Progenitor cell of endocrine pancreas (in vitro differentiated cells): ENCODE data around the gene SEPTIN10. TPM values are rescaled to one million over a fixed set of nuclear protein-coding genes. Genes with fewer than 3 reads are reported as not detected.

Experiments
- DNase-seq: peaks from one replicate; pipeline ENCODE4 v3.0.0; 2021; ENCODE audit warnings: low spot score; ENCODE audit not compliant: unreplicated experiment
- H3K27ac Mint-ChIP-seq: 2 replicates; pipeline ENCODE4 v1.8.0; 2021; ENCODE audit warnings: mild to moderate bottlenecking, moderate library complexity, mixed read lengths
- H3K27me3 Mint-ChIP-seq: 2 replicates; pipeline ENCODE4 v1.8.0; 2021; ENCODE audit warnings: mixed read lengths
- H3K36me3 Mint-ChIP-seq: 2 replicates; pipeline ENCODE4 v1.8.0; 2022; ENCODE audit warnings: mixed read lengths; ENCODE audit not compliant: insufficient read depth
- H3K4me1 Mint-ChIP-seq: 2 replicates; pipeline ENCODE4 v1.8.0; 2021; ENCODE audit warnings: low read depth, mixed read lengths
- H3K4me3 Mint-ChIP-seq: 2 replicates; pipeline ENCODE4 v1.8.0; 2021; ENCODE audit warnings: low read depth, mild to moderate bottlenecking, moderate library complexity, mixed read lengths
- H3K9me3 Mint-ChIP-seq: 2 replicates; pipeline ENCODE4 v1.8.0; 2021; ENCODE audit warnings: low read depth, mixed read lengths
- total RNA-seq: library from RNA; stranded (reverse); gene quantifications from 2 replicates; pipeline ENCODE4 v1.2.1, GENCODE V29; 2021
- TF ChIP-seq, protein P1 (sequence below): fragments of 200-600 bp; sonication (generic); IDR thresholded peaks from one replicate; pipeline ENCODE4 v1.5.0; 2021; ENCODE audit warnings: antibody characterized with exemption, mild to moderate bottlenecking; ENCODE audit not compliant: unreplicated experiment

Gene SEPTIN10
- total RNA-seq, 1 donor from 2014 or later = 67.5 TPM

DNA sequence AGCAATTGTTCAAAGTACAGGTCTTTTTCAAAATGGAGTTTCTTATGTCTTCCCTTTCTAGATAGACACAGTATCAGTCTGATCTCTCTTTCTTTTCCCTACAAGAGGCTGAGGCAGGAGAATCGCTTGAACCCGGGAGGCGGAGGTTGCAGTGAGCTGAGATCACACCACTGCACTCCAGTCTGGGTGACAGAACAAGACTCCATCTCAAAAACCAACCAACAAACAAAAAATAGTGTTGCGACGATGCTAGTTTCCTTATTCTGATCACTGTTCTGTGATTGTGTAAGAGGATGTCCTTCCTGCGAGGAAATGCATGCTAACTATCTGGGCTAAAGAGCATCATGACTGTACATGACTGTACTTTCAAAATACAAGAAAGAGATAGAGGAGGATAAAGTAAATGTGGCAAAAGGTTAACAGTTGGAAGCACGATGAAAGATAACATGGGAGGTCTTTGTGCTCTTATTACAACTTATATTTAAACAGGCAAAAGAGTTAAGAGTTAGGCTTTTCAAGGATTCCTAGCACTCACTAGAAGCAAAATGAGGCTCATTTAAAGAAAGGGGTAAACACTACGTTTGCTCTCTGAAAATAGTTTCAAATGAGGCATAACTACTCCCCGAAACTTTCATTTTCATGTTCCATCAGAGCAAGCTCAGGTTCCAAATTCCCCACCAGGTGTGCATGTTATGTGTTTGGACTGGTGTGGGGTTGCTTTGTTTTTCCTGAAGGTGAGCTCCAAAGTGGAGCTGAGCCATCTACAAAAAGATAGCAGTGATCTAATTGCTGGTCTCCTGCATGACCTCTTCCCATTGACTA lies 24.2 kb upstream of the SEPTIN10 start:
- no peaks in the 10 kb centered on the region for H3K27me3 Mint-ChIP-seq
- H3K4me1 Mint-ChIP-seq = peaks cover 19% of the 10 kb centered on the region
- no peaks in the 10 kb centered on the region for H3K9me3 Mint-ChIP-seq
- H3K27ac Mint-ChIP-seq = no peak overlapping the region
- no peaks in the 10 kb centered on the region for H3K36me3 Mint-ChIP-seq
- H3K4me3 Mint-ChIP-seq = no peak overlapping the region
- TF ChIP-seq, protein P1, sequence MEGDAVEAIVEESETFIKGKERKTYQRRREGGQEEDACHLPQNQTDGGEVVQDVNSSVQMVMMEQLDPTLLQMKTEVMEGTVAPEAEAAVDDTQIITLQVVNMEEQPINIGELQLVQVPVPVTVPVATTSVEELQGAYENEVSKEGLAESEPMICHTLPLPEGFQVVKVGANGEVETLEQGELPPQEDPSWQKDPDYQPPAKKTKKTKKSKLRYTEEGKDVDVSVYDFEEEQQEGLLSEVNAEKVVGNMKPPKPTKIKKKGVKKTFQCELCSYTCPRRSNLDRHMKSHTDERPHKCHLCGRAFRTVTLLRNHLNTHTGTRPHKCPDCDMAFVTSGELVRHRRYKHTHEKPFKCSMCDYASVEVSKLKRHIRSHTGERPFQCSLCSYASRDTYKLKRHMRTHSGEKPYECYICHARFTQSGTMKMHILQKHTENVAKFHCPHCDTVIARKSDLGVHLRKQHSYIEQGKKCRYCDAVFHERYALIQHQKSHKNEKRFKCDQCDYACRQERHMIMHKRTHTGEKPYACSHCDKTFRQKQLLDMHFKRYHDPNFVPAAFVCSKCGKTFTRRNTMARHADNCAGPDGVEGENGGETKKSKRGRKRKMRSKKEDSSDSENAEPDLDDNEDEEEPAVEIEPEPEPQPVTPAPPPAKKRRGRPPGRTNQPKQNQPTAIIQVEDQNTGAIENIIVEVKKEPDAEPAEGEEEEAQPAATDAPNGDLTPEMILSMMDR = no peak
- no peak for DNase-seq

DNA sequence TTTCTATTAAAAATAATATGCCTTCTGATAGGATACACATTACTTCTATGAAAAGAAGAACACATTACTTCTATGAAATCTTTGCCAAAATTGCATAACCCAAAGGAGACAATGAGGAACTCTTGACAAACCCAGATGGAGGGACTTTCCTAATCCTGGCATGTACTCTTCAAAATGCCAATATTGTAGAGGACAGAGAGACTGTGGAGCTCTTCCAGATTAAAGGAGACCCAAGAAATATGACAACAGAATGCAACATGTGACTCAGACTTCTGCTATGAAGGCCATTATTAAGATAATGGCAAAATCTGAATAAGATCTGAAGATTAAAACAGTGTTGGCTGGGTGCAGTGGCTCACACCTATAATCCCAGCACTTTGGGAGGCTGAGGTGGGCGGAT lies 22.6 kb upstream of the SEPTIN10 start:
- Mint-ChIP-seq H3K36me3 (no peaks in the 10 kb centered on the region), H3K4me3 (no peak overlapping the region), H3K27ac (no peak overlapping the region), H3K9me3 (no peaks in the 10 kb centered on the region), H3K27me3 (no peaks in the 10 kb centered on the region), H3K4me1 (peaks cover 18% of the 10 kb centered on the region)
- TF ChIP-seq, protein P1 = no peak
- no peak for DNase-seq

DNA sequence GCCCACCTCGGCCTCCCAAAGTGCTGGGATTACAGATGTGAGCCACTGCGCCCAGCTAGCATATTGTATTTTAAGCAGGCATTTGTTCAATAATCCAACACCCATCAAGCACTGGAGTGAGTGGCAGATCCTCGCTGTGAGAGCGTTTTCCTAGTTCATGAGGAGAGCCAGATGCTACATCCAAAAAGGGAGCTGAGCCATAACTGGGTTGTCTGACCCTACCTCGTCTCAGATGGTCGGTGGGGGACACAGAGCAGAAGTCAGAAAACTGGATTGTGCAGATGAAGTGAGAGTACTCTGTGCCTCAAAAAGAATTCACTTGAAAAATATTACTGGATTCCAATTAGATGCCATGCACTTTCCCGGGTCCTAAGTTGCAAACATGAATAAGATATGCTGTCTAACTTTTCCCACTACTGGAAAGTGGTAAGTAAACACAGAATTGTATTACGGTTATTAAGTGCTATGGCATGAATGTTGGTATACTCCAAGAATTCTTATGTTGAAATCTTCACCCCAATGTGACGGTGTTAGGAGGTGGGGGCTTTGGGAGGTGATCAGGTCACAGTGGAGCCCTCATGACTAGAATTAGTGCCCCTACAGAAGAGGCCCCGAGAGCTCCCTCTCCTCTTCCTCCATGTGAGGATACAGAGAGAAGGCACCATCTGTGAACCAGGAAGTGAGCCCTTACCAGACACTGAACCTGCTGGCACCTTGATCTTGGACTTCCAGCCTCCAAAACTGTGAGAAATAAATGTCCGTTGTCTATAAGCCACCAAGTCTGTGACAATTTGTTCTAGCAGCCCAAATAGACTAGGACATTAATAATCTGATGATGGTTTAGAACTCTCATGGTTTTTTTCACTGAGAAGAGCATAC lies 21.9 kb upstream of the SEPTIN10 start:
- Mint-ChIP-seq H3K27ac (no peak overlapping the region), H3K9me3 (no peaks in the 10 kb centered on the region), H3K4me3 (no peak overlapping the region), H3K36me3 (no peaks in the 10 kb centered on the region), H3K27me3 (no peaks in the 10 kb centered on the region), H3K4me1 (peaks cover 18% of the 10 kb centered on the region)
- TF ChIP-seq, protein P1 = no peak
- DNase-seq = no peak

DNA sequence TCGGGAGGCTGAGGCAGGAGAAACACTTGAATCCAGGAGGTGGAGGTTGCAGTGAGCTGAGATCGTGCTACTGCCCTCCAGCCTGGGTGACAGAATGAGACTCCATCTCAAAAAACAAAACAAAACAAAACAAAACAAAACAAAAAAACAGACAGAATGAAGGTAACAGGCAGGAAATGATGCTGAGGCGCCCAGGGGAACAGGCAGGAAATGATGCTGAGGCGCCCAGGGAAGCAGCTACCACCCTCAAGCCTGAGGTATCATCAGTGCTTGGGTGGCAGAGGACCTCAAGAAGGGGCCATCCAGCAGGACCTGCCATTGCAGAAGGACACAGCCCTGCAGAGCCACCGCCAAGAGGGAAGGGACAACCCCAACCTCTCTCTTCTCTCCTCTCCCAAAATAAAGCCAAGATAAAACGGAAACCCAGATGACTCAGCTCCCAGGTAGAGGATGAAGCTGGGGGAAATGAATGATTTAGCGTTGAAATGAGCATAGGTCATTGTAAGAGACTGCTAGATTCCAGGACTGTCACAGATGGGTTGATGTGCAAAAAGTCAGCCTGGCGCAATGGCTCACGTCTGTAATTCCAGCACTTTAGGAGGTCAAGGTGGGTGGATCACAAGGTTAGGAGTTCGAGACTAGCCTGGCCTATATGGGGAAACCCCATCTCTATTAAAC lies 19.7 kb upstream of the SEPTIN10 start:
- Mint-ChIP-seq H3K4me3 (no peak overlapping the region), H3K27ac (no peak overlapping the region), H3K27me3 (no peaks in the 10 kb centered on the region), H3K4me1 (peaks cover 17% of the 10 kb centered on the region), H3K9me3 (no peaks in the 10 kb centered on the region), H3K36me3 (no peaks in the 10 kb centered on the region)
- TF ChIP-seq, protein P1 = no peak
- no peak for DNase-seq
